OCI-LY1 (cell line): ENCODE data around the gene KLHL29.

Source experiments
- H2AFZ ChIP-seq: fragments of 200-600 bp; sonication (generic), shearing (Covaris generic); 2 replicates; pipeline ENCODE4 v1.6.0; 2014; ENCODE audit warnings: antibody characterized with exemption, mild to moderate bottlenecking, low read length
- H3F3A ChIP-seq: fragments of 200-600 bp; sonication (generic), shearing (Covaris generic); 2 replicates; pipeline ENCODE4 v1.6.0; 2014; ENCODE audit warnings: mild to moderate bottlenecking, antibody characterized with exemption, low read length, moderate library complexity; ENCODE audit not compliant: insufficient read depth
- H3K27ac ChIP-seq: fragments of 200-600 bp; sonication (generic); 2 replicates; pipeline ENCODE4 v1.5.1; 2014; ENCODE audit warnings: low read length, mixed run types, mild to moderate bottlenecking, low read depth; ENCODE audit not compliant: poor library complexity, severe bottlenecking
- H3K27me3 ChIP-seq: fragments of 200-600 bp; sonication (generic); 2 replicates; pipeline ENCODE4 v1.6.0; 2014; ENCODE audit warnings: antibody characterized with exemption, mild to moderate bottlenecking, low read length, moderate library complexity; ENCODE audit not compliant: insufficient read depth
- H3K36me3 ChIP-seq: fragments of 200-600 bp; sonication (generic); 2 replicates; pipeline ENCODE4 v1.6.1; 2014; ENCODE audit warnings: mild to moderate bottlenecking, antibody characterized with exemption, low read length, moderate library complexity, mixed read lengths; ENCODE audit not compliant: insufficient read depth
- H3K4me1 ChIP-seq: fragments of 200-600 bp; sonication (generic); 2 replicates; pipeline ENCODE4 v1.5.1; 2014; ENCODE audit warnings: mild to moderate bottlenecking, low read length, moderate library complexity; ENCODE audit not compliant: insufficient read depth, severe bottlenecking
- H3K4me2 ChIP-seq: fragments of 200-600 bp; sonication (generic), shearing (Covaris generic); 2 replicates; pipeline ENCODE4 v1.6.1; 2014; ENCODE audit warnings: low read length
- H3K4me3 ChIP-seq: fragments of 200-600 bp; sonication (generic); 2 replicates; pipeline ENCODE4 v1.5.1; 2014; ENCODE audit warnings: low read length, low read depth, mild to moderate bottlenecking, mixed read lengths; ENCODE audit not compliant: poor library complexity, severe bottlenecking
- H3K79me2 ChIP-seq: fragments of 200-600 bp; shearing (Covaris generic); 2 replicates; pipeline ENCODE4 v1.6.1; 2016; ENCODE audit warnings: mixed run types, low read length, mixed read lengths; ENCODE audit not compliant: insufficient read depth
- H3K9ac ChIP-seq: fragments of 200-600 bp; sonication (generic), shearing (Covaris generic); 2 replicates; pipeline ENCODE4 v1.6.1; 2014; ENCODE audit warnings: mild to moderate bottlenecking, low read length, mixed read lengths
- H3K9me2 ChIP-seq: fragments of 200-600 bp; sonication (generic), shearing (Covaris generic); 2 replicates; pipeline ENCODE4 v1.6.1; 2014; ENCODE audit warnings: low read depth, mild to moderate bottlenecking, low read length, mixed read lengths
- H3K9me3 ChIP-seq: fragments of 200-600 bp; shearing (Covaris generic); 2 replicates; pipeline ENCODE4 v1.6.1; 2014; ENCODE audit warnings: low read length, mixed read lengths
- H4K20me1 ChIP-seq: fragments of 200-600 bp; sonication (generic), shearing (Covaris generic); 2 replicates; pipeline ENCODE4 v1.6.0; 2016; ENCODE audit warnings: mild to moderate bottlenecking, low read length; ENCODE audit not compliant: insufficient read depth
- CTCF ChIP-seq: fragments of 200-600 bp; sonication (generic), shearing (Covaris generic); IDR thresholded peaks from 2 replicates; pipeline ENCODE4 v1.5.1; 2017; ENCODE audit warnings: mild to moderate bottlenecking, antibody characterized with exemption, low read length, moderate library complexity, mixed read lengths
- EZH2 ChIP-seq: fragments of 200-600 bp; sonication (generic), shearing (Covaris generic); IDR thresholded peaks from 2 replicates; pipeline ENCODE4 v1.8.0; 2017; ENCODE audit warnings: borderline replicate concordance, mixed run types, mild to moderate bottlenecking, antibody characterized with exemption, low read length, moderate library complexity, mixed read lengths

KLHL29 gene

GRCh38 chr2:23361152-23361551 lies 23.8 kb upstream of the KLHL29 start:
- H3K4me2 ChIP-seq, result no peak overlapping the region
- TF ChIP-seq EZH2 (no peak), CTCF (no peak)
- no peaks in the 10 kb centered on the region for H3K79me2 ChIP-seq
- no peak overlapping the region for H3K9ac ChIP-seq
- no peak overlapping the region for H2AFZ ChIP-seq
- H3K4me1 ChIP-seq, result no peaks in the 10 kb centered on the region
- H4K20me1 ChIP-seq, result no peaks in the 10 kb centered on the region
- H3K9me3 ChIP-seq, result 0 out of 2 replicates have a peak, but pooled peaks cover 3% of the 10 kb centered on the region
- H3K27ac ChIP-seq, result no peak overlapping the region
- no peaks in the 10 kb centered on the region for H3K27me3 ChIP-seq
- H3K9me2 ChIP-seq, result no peaks in the 10 kb centered on the region
- no peak overlapping the region for H3K4me3 ChIP-seq
- no peaks in the 10 kb centered on the region for H3F3A ChIP-seq
- H3K36me3 ChIP-seq, result no peaks in the 10 kb centered on the region

- Histone ChIP-seq H3K79me2 (no peaks in the 10 kb centered on the region), H3F3A (no peaks in the 10 kb centered on the region), H3K27ac (no peak overlapping the region), H3K4me2 (no peak overlapping the region), H3K36me3 (no peaks in the 10 kb centered on the region), H4K20me1 (no peaks in the 10 kb centered on the region), H2AFZ (no peak overlapping the region), H3K9me3 (0 out of 2 replicates have a peak, but pooled peaks cover 3% of the 10 kb centered on the region), H3K9me2 (no peaks in the 10 kb centered on the region), H3K27me3 (no peaks in the 10 kb centered on the region), H3K9ac (no peak overlapping the region), H3K4me3 (no peak overlapping the region), H3K4me1 (no peaks in the 10 kb centered on the region)
- TF ChIP-seq EZH2 (no peak), CTCF (no peak)
Observed at GRCh38 chr2:23363268-23363667, 21.7 kb upstream of the KLHL29 start.

- no peaks in the 10 kb centered on the region for H3K79me2 ChIP-seq
- H3F3A ChIP-seq, result no peaks in the 10 kb centered on the region
- no peak overlapping the region for H3K27ac ChIP-seq
- H3K4me3 ChIP-seq, result no peak overlapping the region
- no peaks in the 10 kb centered on the region for H3K27me3 ChIP-seq
- H3K9me3 ChIP-seq, result 0 out of 2 replicates have a peak, but pooled peaks cover 3% of the 10 kb centered on the region
- no peaks in the 10 kb centered on the region for H3K36me3 ChIP-seq
- H2AFZ ChIP-seq, result no peak overlapping the region
- no peaks in the 10 kb centered on the region for H3K4me1 ChIP-seq
- H3K9ac ChIP-seq, result no peak overlapping the region
- H3K9me2 ChIP-seq, result no peaks in the 10 kb centered on the region
- TF ChIP-seq CTCF (no peak), EZH2 (no peak)
- H3K4me2 ChIP-seq, result no peak overlapping the region
- no peaks in the 10 kb centered on the region for H4K20me1 ChIP-seq
Observed at GRCh38 chr2:23363831-23364230, 21.1 kb upstream of the KLHL29 start.
